Measurements from ENCODE around the gene IFIT3.
"Not testable (repeated sequence)": the region's sequence is repeated elsewhere in the genome, so short reads cannot be mapped to it uniquely, and the experiment has no call there.

The IFIT3 gene

GRCh38 chr10:89304446-89304845 is 23.4 kb upstream of the IFIT3 start:
- no peak for DNase-seq

GRCh38 chr10:89304925-89305324 is 22.9 kb upstream of the IFIT3 start:
- no peak for DNase-seq

GRCh38 chr10:89305766-89306433 is 21.9 kb upstream of the IFIT3 start:
- no peak for DNase-seq

GRCh38 chr10:89306434-89307268 is 21.1 kb upstream of the IFIT3 start:
- DNase-seq: no peak

GRCh38 chr10:89307269-89307577 is 20.6 kb upstream of the IFIT3 start:
- DNase-seq: no peak

- no peak for DNase-seq
Observed at GRCh38 chr10:89308266-89308665, 19.5 kb upstream of the IFIT3 start.

GRCh38 chr10:89308736-89309135 is 19.1 kb upstream of the IFIT3 start:
- no peak for DNase-seq

GRCh38 chr10:89309156-89310055 is 18.4 kb upstream of the IFIT3 start:
- DNase-seq: no peak

- no peak for DNase-seq
Observed at GRCh38 chr10:89310056-89310893, 17.5 kb upstream of the IFIT3 start.

- no peak for DNase-seq
Observed at GRCh38 chr10:89312973-89313372, 14.8 kb upstream of the IFIT3 start.

- DNase-seq: no peak
Observed at GRCh38 chr10:89314676-89315075, 13.1 kb upstream of the IFIT3 start.

GRCh38 chr10:89318047-89318446 is 9.8 kb upstream of the IFIT3 start:
- DNase-seq: not testable (repeated sequence)

- DNase-seq: not testable (repeated sequence)
Observed at GRCh38 chr10:89325081-89325480, 2.7 kb upstream of the IFIT3 start.

- not testable (repeated sequence) for DNase-seq
Observed at GRCh38 chr10:89325856-89326255, 1.9 kb upstream of the IFIT3 start.

GRCh38 chr10:89329151-89329550 is 1.4 kb downstream of the IFIT3 start:
- DNase-seq: no peak

- not testable (repeated sequence) for DNase-seq
Observed at GRCh38 chr10:89330014-89330413, 2.2 kb downstream of the IFIT3 start.

GRCh38 chr10:89330537-89331212 is 2.9 kb downstream of the IFIT3 start:
- DNase-seq: no peak

GRCh38 chr10:89331487-89332122 is 3.8 kb downstream of the IFIT3 start:
- DNase-seq: not testable (repeated sequence)

- DNase-seq: no peak
Observed at GRCh38 chr10:89332123-89332633, 4.4 kb downstream of the IFIT3 start.

- DNase-seq: no peak
Observed at GRCh38 chr10:89335226-89335625, 7.4 kb downstream of the IFIT3 start.

GRCh38 chr10:89336241-89336640 is 8.4 kb downstream of the IFIT3 start:
- no peak for DNase-seq
